Mammary epithelial cell (primary cell): Measurements from ENCODE around the gene NCMAP.

Experiments
- CTCF ChIP-seq, 2 donors: IDR thresholded peaks in 1 of 2; conservative IDR thresholded peaks in 1 of 2; 2 replicates each; pipeline ENCODE4 v1.5.1; 2011 to 2012; ENCODE audit warnings: inconsistent platforms in 2 of 2, low read length in 2 of 2, mild to moderate bottlenecking in 2 of 2, control low read depth in 1 of 2, low read depth in 1 of 2; ENCODE audit not compliant: insufficient read depth in 1 of 2; ENCODE audit errors: extremely low read depth in 1 of 2
- EZH2 ChIP-seq: IDR thresholded peaks from 2 replicates; pipeline ENCODE4 v1.6.1; 2012; ENCODE audit warnings: low read length, inconsistent platforms, borderline replicate concordance

- no peak for TF ChIP-seq CTCF (conservative IDR thresholded peaks at IDR 0.05 in 1 of 2, IDR thresholded peaks at IDR 0.05 in 1 of 2; ENCODE audit: extremely low read depth in 1 of 2, insufficient read depth in 1 of 2, low read depth in 1 of 2, low read length in 2 of 2)
- no peak for TF ChIP-seq EZH2
These were observed 16.4 kb downstream of the NCMAP start for GRCh38 chr1:24572301-24572700.
